AG10803 (cell line): Measurements from ENCODE around the gene UBE2S.

ENCODE experiments used
- DNase-seq: peaks from one replicate; pipeline ENCODE4 v3.0.0; 2010; ENCODE audit warnings: low read depth
- H3K4me3 ChIP-seq: 2 replicates; pipeline ENCODE4 v1.5.1; 2011; ENCODE audit warnings: mild to moderate bottlenecking, low read length, control low read depth
- CTCF ChIP-seq: conservative IDR thresholded peaks from 2 replicates; pipeline ENCODE4 v1.5.1; 2011; ENCODE audit warnings: mild to moderate bottlenecking, low read length, control low read depth, inconsistent platforms

The UBE2S gene

GRCh38 chr19:55437410-55437809 is 29.8 kb upstream of the UBE2S start:
- TF ChIP-seq CTCF = no peak
- peak; percentile 39 for DNase-seq
- H3K4me3 ChIP-seq = no peak overlapping the region

- no peak for DNase-seq
- no peak overlapping the region for H3K4me3 ChIP-seq
- no peak for TF ChIP-seq CTCF
These were observed 29.3 kb upstream of the UBE2S start for GRCh38 chr19:55436847-55437246.

- H3K4me3 ChIP-seq = no peak overlapping the region
- no peak for TF ChIP-seq CTCF
- no peak for DNase-seq
These were observed 27.4 kb upstream of the UBE2S start for GRCh38 chr19:55435020-55435419.

- no peak for DNase-seq
- no peak for TF ChIP-seq CTCF
- no peak overlapping the region for H3K4me3 ChIP-seq
These were observed 26.9 kb upstream of the UBE2S start for GRCh38 chr19:55434356-55434919.

GRCh38 chr19:55433292-55433691 is 25.7 kb upstream of the UBE2S start:
- no peak for TF ChIP-seq CTCF
- DNase-seq = no peak
- H3K4me3 ChIP-seq = no peak overlapping the region

GRCh38 chr19:55432241-55432959 is 24.8 kb upstream of the UBE2S start:
- H3K4me3 ChIP-seq = no peak overlapping the region
- no peak for TF ChIP-seq CTCF
- no peak for DNase-seq

GRCh38 chr19:55431183-55431582 is 23.6 kb upstream of the UBE2S start:
- no peak for TF ChIP-seq CTCF
- H3K4me3 ChIP-seq = no peak overlapping the region
- DNase-seq = no peak
